ENCODE data around the gene GNB3. TPM values are rescaled to one million over a fixed set of nuclear protein-coding genes. Genes with fewer than 3 reads are reported as not detected.

The GNB3 gene
- polyA plus RNA-seq, 3 donors, result 5.9 to 9.2 (median 8.4) TPM

GRCh38 chr12:6821591-6822425 lies 18.9 kb upstream of the GNB3 start, which contains the start of gene GPR162:
Gene GPR162, plus strand, starts transcription at chr12:6821821. Its CDS starts 2,078 bp downstream, at chr12:6823899.
- peak in 8 of 11 donors; percentile 73 to 85 (median 77) for DNase-seq (ENCODE audit: extremely low read depth in 1 of 11, low read depth in 9 of 11, low spot score in 4 of 11)

- DNase-seq (ENCODE audit: extremely low read depth in 1 of 11, low read depth in 9 of 11, low spot score in 4 of 11), result no peak
These were observed 18.1 kb upstream of the GNB3 start for GRCh38 chr12:6822426-6823135.

- DNase-seq (ENCODE audit: extremely low read depth in 1 of 11, low read depth in 9 of 11, low spot score in 4 of 11), result no peak
These were observed 17.3 kb upstream of the GNB3 start for GRCh38 chr12:6823182-6824084.

- DNase-seq (ENCODE audit: extremely low read depth in 1 of 11, low read depth in 9 of 11, low spot score in 4 of 11), result no peak
These were observed 16.5 kb upstream of the GNB3 start for GRCh38 chr12:6824085-6824775.

GRCh38 chr12:6824901-6825381 lies 15.8 kb upstream of the GNB3 start:
- no peak for DNase-seq (ENCODE audit: extremely low read depth in 1 of 11, low read depth in 9 of 11, low spot score in 4 of 11)

GRCh38 chr12:6825398-6826124 lies 15.2 kb upstream of the GNB3 start:
- peak in 8 of 11 donors; percentile 73 to 84 (median 82) for DNase-seq (ENCODE audit: extremely low read depth in 1 of 11, low read depth in 9 of 11, low spot score in 4 of 11)

GRCh38 chr12:6826125-6826733 lies 14.5 kb upstream of the GNB3 start:
- no peak for DNase-seq (ENCODE audit: extremely low read depth in 1 of 11, low read depth in 9 of 11, low spot score in 4 of 11)

- no peak for DNase-seq (ENCODE audit: extremely low read depth in 1 of 11, low read depth in 9 of 11, low spot score in 4 of 11)
These were observed 13.8 kb upstream of the GNB3 start for GRCh38 chr12:6826734-6827436.

- DNase-seq (ENCODE audit: extremely low read depth in 1 of 11, low read depth in 9 of 11, low spot score in 4 of 11), result peak in 5 of 11 donors; percentile 65 to 84 (median 77)
These were observed 13.3 kb upstream of the GNB3 start for GRCh38 chr12:6827437-6827911.

- peak in 1 of 11 donors; percentile 45 for DNase-seq (ENCODE audit: extremely low read depth in 1 of 11, low read depth in 9 of 11, low spot score in 4 of 11)
These were observed 12.5 kb upstream of the GNB3 start, which contains the start of gene P3H3 for GRCh38 chr12:6827982-6828780. Gene P3H3, plus strand, starts transcription at chr12:6828407. Its CDS starts 34 bp downstream, at chr12:6828441.

GRCh38 chr12:6828781-6829535 lies 11.8 kb upstream of the GNB3 start:
- peak in 1 of 11 donors; percentile 59 for DNase-seq (ENCODE audit: extremely low read depth in 1 of 11, low read depth in 9 of 11, low spot score in 4 of 11)

GRCh38 chr12:6829536-6830220 lies 11.0 kb upstream of the GNB3 start:
- DNase-seq (ENCODE audit: extremely low read depth in 1 of 11, low read depth in 9 of 11, low spot score in 4 of 11), result no peak

- DNase-seq (ENCODE audit: extremely low read depth in 1 of 11, low read depth in 9 of 11, low spot score in 4 of 11), result no peak
These were observed 10.3 kb upstream of the GNB3 start for GRCh38 chr12:6830286-6830890.

- no peak for DNase-seq (ENCODE audit: extremely low read depth in 1 of 11, low read depth in 9 of 11, low spot score in 4 of 11)
These were observed 9.7 kb upstream of the GNB3 start for GRCh38 chr12:6830999-6831398.

Measured in renal cortex interstitium (tissue), 11 donors.